K562 treated with DMSO at 1 percent for 24 hours (cell line): Measurements from ENCODE around the gene ATXN1. TPM values are rescaled to one million over a fixed set of nuclear protein-coding genes. Genes with fewer than 3 reads are reported as not detected.

Source experiments
- total RNA-seq: library from RNA; unstranded; fragments of 300-600 nt; gene quantifications from 2 replicates; pipeline ENCODE4 v1.2.3, GENCODE V29; 2022; ENCODE audit warnings: low read depth; ENCODE audit not compliant: insufficient read depth

Gene ATXN1
- 0.74 and 5.3 TPM in 2 replicates for total RNA-seq

DNA sequence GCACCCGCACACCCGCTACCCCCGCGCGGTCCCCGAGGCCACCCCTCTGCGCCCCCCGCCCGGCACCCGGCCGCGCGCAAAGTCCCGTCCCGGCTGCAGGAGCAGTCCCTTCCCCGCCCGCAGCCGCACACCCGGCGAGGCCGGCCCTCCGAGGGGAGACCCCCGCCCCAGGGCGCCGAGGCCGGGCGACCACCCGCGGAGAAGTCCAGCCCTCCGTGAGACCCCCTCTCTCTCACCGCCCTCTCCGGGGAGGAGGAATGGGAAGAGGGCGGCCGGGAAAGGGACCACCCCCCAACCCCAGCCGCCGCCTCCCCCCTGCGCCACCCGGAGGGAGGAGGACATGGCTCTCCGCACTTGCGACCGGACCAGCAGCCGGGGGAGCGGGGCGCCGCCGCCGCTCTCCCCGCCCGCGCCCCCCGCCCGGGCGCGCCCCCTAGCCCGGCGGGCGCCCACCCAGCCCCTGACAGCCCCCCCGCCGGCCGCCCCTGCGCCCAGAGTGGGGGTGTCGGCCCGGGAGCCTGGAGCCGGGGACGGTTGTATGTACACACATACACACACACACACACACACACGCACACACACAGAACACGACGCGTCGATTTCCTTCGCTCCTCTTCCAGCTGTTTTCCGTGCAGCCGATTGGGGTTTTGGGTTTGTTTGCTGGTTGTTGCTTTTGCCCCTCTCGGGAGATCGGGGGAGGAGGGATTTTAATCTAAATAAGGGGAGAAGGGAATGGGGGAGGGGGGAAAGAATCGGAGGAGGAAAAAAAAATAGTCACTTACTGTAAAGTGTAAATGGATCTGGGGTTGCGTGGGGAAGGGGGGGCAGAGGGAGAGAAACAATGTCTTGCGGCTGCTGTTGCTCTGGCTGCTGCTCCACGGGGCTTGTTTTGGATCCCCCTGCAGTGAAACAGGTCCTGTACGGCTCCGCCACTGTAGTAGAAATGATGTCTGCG lies at the start of gene ATXN1:
Gene ATXN1 (minus strand): TSS at position 945 of the 955 bp plus-strand sequence.

